ENCODE data around the gene MED23. TPM values are rescaled to one million over a fixed set of nuclear protein-coding genes. Genes with fewer than 3 reads are reported as not detected.

MED23 gene
- total and polyA plus RNA-seq, 9 of the 15 experiments (the other 6 are each of a cell fraction or from before 2014, with no cell fraction given), result 13.7 to 61.2 (median 27.2) TPM

DNA sequence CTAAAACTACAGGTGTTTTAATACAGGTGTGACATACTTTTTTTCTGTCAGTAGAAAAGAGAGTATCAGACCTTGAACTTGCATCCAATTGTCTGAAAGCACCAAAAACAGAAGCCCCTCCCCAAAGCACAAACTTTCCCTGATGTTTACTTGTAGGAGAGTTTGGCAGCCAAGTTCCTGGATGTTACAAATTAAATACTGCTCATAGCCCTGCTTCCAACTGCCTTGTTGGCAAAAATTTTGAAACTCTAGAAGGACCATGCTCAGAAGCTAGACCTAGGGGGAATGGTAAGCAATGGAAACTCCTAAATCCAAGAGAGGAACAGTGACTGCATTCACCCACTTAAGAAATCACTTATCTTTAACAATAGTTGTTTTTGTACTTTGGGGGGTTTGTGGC is 72.0 kb downstream of the MED23 start (continued):
- no peak for TF ChIP-seq DIDO1 (tag; IDR thresholded peaks at IDR 0.05; ENCODE audit: low read depth)
- TF ChIP-seq CREB1 (IDR thresholded peaks at IDR 0.05), result no peak
- TF ChIP-seq CREB1 (CRISPR knock-in tag; IDR thresholded peaks at IDR 0.05), result no peak
- no peak for TF ChIP-seq ZC3H4 (CRISPR knock-in tag; IDR thresholded peaks at IDR 0.05; ENCODE audit: borderline replicate concordance)
- no peak for TF ChIP-seq ARNT (IDR thresholded peaks at IDR 0.05)
- no peak for TF ChIP-seq CBX3 (IDR thresholded peaks at IDR 0.05; ENCODE audit: borderline replicate concordance in 1 of 2, low read length in 2 of 2)
- no peak for TF ChIP-seq TAF9B (IDR thresholded peaks at IDR 0.05; ENCODE audit: partially characterized antibody)
- TF ChIP-seq, protein P1, sequence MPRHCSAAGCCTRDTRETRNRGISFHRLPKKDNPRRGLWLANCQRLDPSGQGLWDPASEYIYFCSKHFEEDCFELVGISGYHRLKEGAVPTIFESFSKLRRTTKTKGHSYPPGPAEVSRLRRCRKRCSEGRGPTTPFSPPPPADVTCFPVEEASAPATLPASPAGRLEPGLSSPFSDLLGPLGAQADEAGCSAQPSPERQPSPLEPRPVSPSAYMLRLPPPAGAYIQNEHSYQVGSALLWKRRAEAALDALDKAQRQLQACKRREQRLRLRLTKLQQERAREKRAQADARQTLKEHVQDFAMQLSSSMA (CRISPR knock-in tag; IDR thresholded peaks at IDR 0.05), result no peak
- no peak for TF ChIP-seq GTF2E2 (tag; IDR thresholded peaks at IDR 0.05)
- no peak for TF ChIP-seq CXXC5 (CRISPR knock-in tag; IDR thresholded peaks at IDR 0.05)
- no peak for TF ChIP-seq KDM5B (IDR thresholded peaks at IDR 0.05; ENCODE audit: insufficient replicate concordance, low read depth, low read length)
- no peak for TF ChIP-seq PCBP1 (IDR thresholded peaks at IDR 0.05; ENCODE audit: low read depth, low read length, poor library complexity, severe bottlenecking)
- TF ChIP-seq POLR2A (conservative IDR thresholded peaks at IDR 0.05), result no peak
- TF ChIP-seq, protein P2, sequence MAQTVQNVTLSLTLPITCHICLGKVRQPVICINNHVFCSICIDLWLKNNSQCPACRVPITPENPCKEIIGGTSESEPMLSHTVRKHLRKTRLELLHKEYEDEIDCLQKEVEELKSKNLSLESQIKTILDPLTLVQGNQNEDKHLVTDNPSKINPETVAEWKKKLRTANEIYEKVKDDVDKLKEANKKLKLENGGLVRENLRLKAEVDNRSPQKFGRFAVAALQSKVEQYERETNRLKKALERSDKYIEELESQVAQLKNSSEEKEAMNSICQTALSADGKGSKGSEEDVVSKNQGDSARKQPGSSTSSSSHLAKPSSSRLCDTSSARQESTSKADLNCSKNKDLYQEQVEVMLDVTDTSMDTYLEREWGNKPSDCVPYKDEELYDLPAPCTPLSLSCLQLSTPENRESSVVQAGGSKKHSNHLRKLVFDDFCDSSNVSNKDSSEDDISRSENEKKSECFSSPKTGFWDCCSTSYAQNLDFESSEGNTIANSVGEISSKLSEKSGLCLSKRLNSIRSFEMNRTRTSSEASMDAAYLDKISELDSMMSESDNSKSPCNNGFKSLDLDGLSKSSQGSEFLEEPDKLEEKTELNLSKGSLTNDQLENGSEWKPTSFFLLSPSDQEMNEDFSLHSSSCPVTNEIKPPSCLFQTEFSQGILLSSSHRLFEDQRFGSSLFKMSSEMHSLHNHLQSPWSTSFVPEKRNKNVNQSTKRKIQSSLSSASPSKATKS (CRISPR knock-in tag; IDR thresholded peaks at IDR 0.05), result no peak
- no peak for TF ChIP-seq ZNF239 (CRISPR knock-in tag; IDR thresholded peaks at IDR 0.05)
- no peak for TF ChIP-seq MAFK (IDR thresholded peaks at IDR 0.05; ENCODE audit: low read length)
